HG03060 (cell line): ENCODE results near the gene TMEM204.

Experiments used
- ATAC-seq: cut with Tn5 transposase; IDR thresholded peaks from one replicate; pipeline ENCODE4 v1.9.1; 2021; ENCODE audit warnings: low read depth, moderate number of reproducible peaks; ENCODE audit not compliant: unreplicated experiment

TMEM204 gene

GRCh38 chr16:1514507-1514906 is 19.0 kb upstream of the TMEM204 start:
- no peak for ATAC-seq

- no peak for ATAC-seq
Measured at GRCh38 chr16:1518626-1519135, 14.8 kb upstream of the TMEM204 start.

- no peak for ATAC-seq
Measured at GRCh38 chr16:1519831-1520230, 13.6 kb upstream of the TMEM204 start.

- ATAC-seq, result no peak
Measured at GRCh38 chr16:1520461-1520860, 13.0 kb upstream of the TMEM204 start.

GRCh38 chr16:1523581-1524245 is 9.8 kb upstream of the TMEM204 start:
- ATAC-seq, result no peak

GRCh38 chr16:1524366-1524765 is 9.1 kb upstream of the TMEM204 start:
- ATAC-seq, result no peak

- no peak for ATAC-seq
Measured at GRCh38 chr16:1525871-1526607, 7.4 kb upstream of the TMEM204 start.

- ATAC-seq, result no peak
Measured at GRCh38 chr16:1526608-1527555, 6.6 kb upstream of the TMEM204 start.

GRCh38 chr16:1527836-1528811 is 5.3 kb upstream of the TMEM204 start:
- no peak for ATAC-seq

GRCh38 chr16:1528921-1529537 is 4.4 kb upstream of the TMEM204 start:
- no peak for ATAC-seq

- no peak for ATAC-seq
Measured at GRCh38 chr16:1530349-1530882, 3.0 kb upstream of the TMEM204 start.

GRCh38 chr16:1530883-1531637 is 2.4 kb upstream of the TMEM204 start:
- no peak for ATAC-seq

GRCh38 chr16:1531638-1531910 is 1.9 kb upstream of the TMEM204 start:
- ATAC-seq, result no peak

GRCh38 chr16:1532081-1532760 is 1.2 kb upstream of the TMEM204 start:
- no peak for ATAC-seq

GRCh38 chr16:1532771-1533170 is 695 bp upstream of the TMEM204 start:
- no peak for ATAC-seq

GRCh38 chr16:1534021-1535020 is 855 bp downstream of the TMEM204 start:
- ATAC-seq, result no peak
